ENCODE measurements around the gene UGT1A9. TPM values are rescaled to one million over a fixed set of nuclear protein-coding genes. Genes with fewer than 3 reads are reported as not detected.

Gene UGT1A9
- polyA plus RNA-seq, 1 donor (not counting 4 experiments of a cell fraction or from before 2014, with no cell fraction given): not detected

GRCh38 chr2:233688341-233688740 lies 16.6 kb downstream of the UGT1A9 start:
- Histone ChIP-seq H3K4me2 (ENCODE audit: control insufficient read depth, extremely low read depth, insufficient read depth, low read depth, low read length) (no peak overlapping the region), H3K9me1 (ENCODE audit: control insufficient read depth, extremely low read depth, insufficient read depth, low read length) (no peaks in the 10 kb centered on the region), H3K9me3 (ENCODE audit: control insufficient read depth, low read depth, low read length) (no peaks in the 10 kb centered on the region), H3K9ac (ENCODE audit: control insufficient read depth, extremely low read depth, insufficient read depth, low read length) (no peak overlapping the region), H3K79me2 (ENCODE audit: control insufficient read depth, insufficient read depth, low read length) (peaks cover 18% of the 10 kb centered on the region), H3K4me1 (ENCODE audit: control insufficient read depth, extremely low read depth, insufficient read depth, low read length) (peaks cover 33% of the 10 kb centered on the region), H3K36me3 (ENCODE audit: control insufficient read depth in 2 of 2, extremely low read depth in 1 of 2, insufficient read depth in 2 of 2, low read length in 2 of 2) (no peaks in the 10 kb centered on the region), H3K4me3 (ENCODE audit: control insufficient read depth in 2 of 3, extremely low read depth in 1 of 3, insufficient read depth in 2 of 3, low read depth in 1 of 3, low read length in 3 of 3) (no peak overlapping the region), H4K20me1 (ENCODE audit: control insufficient read depth, extremely low read depth, insufficient read depth, low read length) (no peaks in the 10 kb centered on the region), H2AFZ (ENCODE audit: control insufficient read depth, low read length) (no peak overlapping the region), H3K27me3 (ENCODE audit: control insufficient read depth, extremely low read depth, insufficient read depth, low read length) (no peaks in the 10 kb centered on the region), H3K27ac (ENCODE audit: control insufficient read depth, insufficient read depth, low read length) (no peak overlapping the region)
- TF ChIP-seq EZH2 (IDR thresholded peaks at IDR 0.05; ENCODE audit: low read length) (no peak), CTCF (optimal IDR thresholded peaks at IDR 0.05 in 1 of 3, IDR thresholded peaks at IDR 0.05 in 1 of 3, conservative IDR thresholded peaks at IDR 0.05 in 1 of 3; ENCODE audit: extremely low read depth in 1 of 3, insufficient read depth in 2 of 3, low read length in 3 of 3) (no peak)
- dilution Hi-C loops (cut with MboI; ENCODE audit: extremely low pct_ligation_motif_present, low sequenced_read_pairs): no loop called here
- DNase-seq (ENCODE audit: low read depth, low spot score) (no peak), FAIRE-seq (no peak)

- Histone ChIP-seq H4K20me1 (ENCODE audit: control insufficient read depth, extremely low read depth, insufficient read depth, low read length) (no peaks in the 10 kb centered on the region), H3K4me3 (ENCODE audit: control insufficient read depth in 2 of 3, extremely low read depth in 1 of 3, insufficient read depth in 2 of 3, low read depth in 1 of 3, low read length in 3 of 3) (no peak overlapping the region), H3K9me1 (ENCODE audit: control insufficient read depth, extremely low read depth, insufficient read depth, low read length) (no peaks in the 10 kb centered on the region), H2AFZ (ENCODE audit: control insufficient read depth, low read length) (no peak overlapping the region), H3K36me3 (ENCODE audit: control insufficient read depth in 2 of 2, extremely low read depth in 1 of 2, insufficient read depth in 2 of 2, low read length in 2 of 2) (peaks cover 0 to 4% of the 10 kb centered on the region in 2 experiments), H3K4me2 (ENCODE audit: control insufficient read depth, extremely low read depth, insufficient read depth, low read depth, low read length) (no peak overlapping the region), H3K27ac (ENCODE audit: control insufficient read depth, insufficient read depth, low read length) (no peak overlapping the region), H3K27me3 (ENCODE audit: control insufficient read depth, extremely low read depth, insufficient read depth, low read length) (no peaks in the 10 kb centered on the region), H3K9me3 (ENCODE audit: control insufficient read depth, low read depth, low read length) (no peaks in the 10 kb centered on the region), H3K9ac (ENCODE audit: control insufficient read depth, extremely low read depth, insufficient read depth, low read length) (no peak overlapping the region), H3K4me1 (ENCODE audit: control insufficient read depth, extremely low read depth, insufficient read depth, low read length) (peaks cover 40% of the 10 kb centered on the region), H3K79me2 (ENCODE audit: control insufficient read depth, insufficient read depth, low read length) (peaks cover 25% of the 10 kb centered on the region)
- FAIRE-seq (no peak), DNase-seq (ENCODE audit: low read depth, low spot score) (no peak)
- TF ChIP-seq CTCF (optimal IDR thresholded peaks at IDR 0.05 in 1 of 3, IDR thresholded peaks at IDR 0.05 in 1 of 3, conservative IDR thresholded peaks at IDR 0.05 in 1 of 3; ENCODE audit: extremely low read depth in 1 of 3, insufficient read depth in 2 of 3, low read length in 3 of 3) (no peak), EZH2 (IDR thresholded peaks at IDR 0.05; ENCODE audit: low read length) (no peak)
- dilution Hi-C loops (cut with MboI; ENCODE audit: extremely low pct_ligation_motif_present, low sequenced_read_pairs): no loop called here
Measured at GRCh38 chr2:233689031-233689430, 17.3 kb downstream of the UGT1A9 start.

Measured in keratinocyte (primary cell).